Natural killer cell (primary cell): Measurements from ENCODE around the gene NPPB. TPM values are rescaled to one million over a fixed set of nuclear protein-coding genes. Genes with fewer than 3 reads are reported as not detected.

Experiments used
- ATAC-seq, 3 donors: fragments of 150-1000 bp in 2 of 3; fragments of 200-7000 bp in 1 of 3; cut with Tn5 transposase; 1 replicate in 1 of 3; 2 replicates in 2 of 3; pipeline ENCODE4 v1.10.0; 2021; ENCODE audit warnings: mild to moderate bottlenecking in 2 of 3, moderate library complexity in 2 of 3
- DNase-seq, 2 donors: peaks; one replicate each; pipeline versions ENCODE4 v3.0.0 to v3.0.0-alpha.2; 2013 to 2021; ENCODE audit warnings: mixed read lengths in 1 of 2
- H3K27ac ChIP-seq: one replicate; pipeline ENCODE4 v1.5.1; 2013; ENCODE audit warnings: mild to moderate bottlenecking, low read length
- H3K27me3 ChIP-seq: one replicate; pipeline ENCODE4 v1.6.1; 2013; ENCODE audit warnings: low read length; ENCODE audit not compliant: control insufficient read depth, insufficient read depth
- H3K36me3 ChIP-seq: one replicate; pipeline ENCODE4 v1.6.1; 2013; ENCODE audit warnings: low read length; ENCODE audit not compliant: control insufficient read depth, insufficient read depth
- H3K4me1 ChIP-seq: one replicate; pipeline ENCODE4 v1.6.1; 2013; ENCODE audit warnings: low read length; ENCODE audit not compliant: control insufficient read depth, insufficient read depth
- H3K4me3 ChIP-seq: one replicate; pipeline ENCODE4 v1.5.1; 2013; ENCODE audit warnings: low read length
- H3K9me3 ChIP-seq: one replicate; pipeline ENCODE4 v1.6.1; 2013; ENCODE audit warnings: low read length; ENCODE audit not compliant: control insufficient read depth, insufficient read depth
- H3K27ac Mint-ChIP-seq, 2 donors: one replicate each; pipeline ENCODE4 v1.8.0; 2022; ENCODE audit warnings: mild to moderate bottlenecking in 2 of 2, mixed read lengths in 2 of 2, moderate library complexity in 1 of 2
- H3K27me3 Mint-ChIP-seq, 2 donors: one replicate each; pipeline ENCODE4 v1.8.0; 2022; ENCODE audit warnings: low read depth in 2 of 2, mixed read lengths in 2 of 2
- H3K36me3 Mint-ChIP-seq: one replicate; pipeline ENCODE4 v1.8.0; 2022; ENCODE audit warnings: mixed read lengths
- H3K4me1 Mint-ChIP-seq, 2 donors: one replicate each; pipeline ENCODE4 v1.8.0; 2022; ENCODE audit warnings: mixed read lengths in 2 of 2
- H3K4me3 Mint-ChIP-seq: one replicate; pipeline ENCODE4 v1.8.0; 2022; ENCODE audit warnings: mild to moderate bottlenecking, moderate library complexity, mixed read lengths
- H3K9me3 Mint-ChIP-seq, 2 donors: one replicate each; pipeline ENCODE4 v1.8.0; 2022; ENCODE audit warnings: mixed read lengths in 2 of 2
- WGBS: methylation state at CpG from one replicate; pipeline ENCODE4 v1.1.7; 2013; ENCODE audit warnings: missing lambda C conversion rate; ENCODE audit not compliant: insufficient coverage; 5-methylcytosine and 5-hydroxymethylcytosine counted together
- intact Hi-C: fragments of 100-400 bp; cut with micrococcal nuclease; formaldehyde crosslinking; loops from one replicate; pipeline ENCODE4 v1.14.2; 2022
- total RNA-seq, 4 donors: library from RNA; stranded (reverse); fragments of 120-200 nt in 1 of 4; gene quantifications; one replicate each; pipeline versions ENCODE4 v1.2.3 to v1.2.4, GENCODE V29; 2013 to 2022
- TF ChIP-seq, protein P1 (sequence below): fragments of 200-600 bp; IDR thresholded peaks from one replicate; pipeline ENCODE4 v1.8.0; 2022; ENCODE audit warnings: antibody characterized with exemption

NPPB gene
- total RNA-seq, 3 donors from 2014 or later (not counting 1 experiment from before 2014, with no cell fraction given) = not detected

DNA sequence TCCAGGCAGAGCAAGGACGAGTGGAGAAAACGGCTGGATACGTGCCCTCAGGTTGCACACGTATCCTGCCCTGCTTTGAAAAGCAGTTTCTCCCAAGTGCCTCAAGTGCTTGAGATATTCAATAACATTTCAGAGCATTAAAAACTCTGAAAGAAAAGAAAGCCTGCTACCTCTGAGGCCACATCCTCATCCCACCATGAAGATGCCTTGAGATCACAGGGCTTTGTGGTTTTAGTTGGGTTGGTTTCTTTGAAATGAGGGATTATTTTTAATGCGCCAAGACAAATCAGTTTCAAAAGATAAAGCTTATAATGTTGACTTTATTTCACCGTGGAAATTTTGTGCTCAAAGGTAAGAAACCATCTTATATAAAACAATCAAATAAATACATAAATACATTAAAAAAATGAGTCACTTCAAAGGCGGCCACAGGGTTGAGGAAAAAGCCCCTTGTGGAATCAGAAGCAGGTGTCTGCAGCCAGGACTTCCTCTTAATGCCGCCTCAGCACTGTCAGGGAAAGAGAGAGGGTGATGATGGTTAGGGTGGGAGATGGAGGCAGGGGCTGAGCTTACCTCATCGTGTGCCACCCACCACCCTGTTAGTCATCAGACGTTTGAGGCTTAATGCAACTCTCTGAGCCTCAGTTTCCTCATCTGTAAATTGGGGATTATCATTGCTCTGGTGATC, 1.4 kb downstream of the NPPB start:
- no peak overlapping the region for H3K4me3 Mint-ChIP-seq
- Histone ChIP-seq H3K4me1 (no peaks in the 10 kb centered on the region), H3K4me3 (no peak overlapping the region), H3K27ac (no peak overlapping the region), H3K36me3 (no peaks in the 10 kb centered on the region), H3K27me3 (peaks cover 28% of the 10 kb centered on the region), H3K9me3 (no peaks in the 10 kb centered on the region)
- peaks cover 24 to 38% of the 10 kb centered on the region in 2 donors for H3K27me3 Mint-ChIP-seq
- TF ChIP-seq, protein P1, sequence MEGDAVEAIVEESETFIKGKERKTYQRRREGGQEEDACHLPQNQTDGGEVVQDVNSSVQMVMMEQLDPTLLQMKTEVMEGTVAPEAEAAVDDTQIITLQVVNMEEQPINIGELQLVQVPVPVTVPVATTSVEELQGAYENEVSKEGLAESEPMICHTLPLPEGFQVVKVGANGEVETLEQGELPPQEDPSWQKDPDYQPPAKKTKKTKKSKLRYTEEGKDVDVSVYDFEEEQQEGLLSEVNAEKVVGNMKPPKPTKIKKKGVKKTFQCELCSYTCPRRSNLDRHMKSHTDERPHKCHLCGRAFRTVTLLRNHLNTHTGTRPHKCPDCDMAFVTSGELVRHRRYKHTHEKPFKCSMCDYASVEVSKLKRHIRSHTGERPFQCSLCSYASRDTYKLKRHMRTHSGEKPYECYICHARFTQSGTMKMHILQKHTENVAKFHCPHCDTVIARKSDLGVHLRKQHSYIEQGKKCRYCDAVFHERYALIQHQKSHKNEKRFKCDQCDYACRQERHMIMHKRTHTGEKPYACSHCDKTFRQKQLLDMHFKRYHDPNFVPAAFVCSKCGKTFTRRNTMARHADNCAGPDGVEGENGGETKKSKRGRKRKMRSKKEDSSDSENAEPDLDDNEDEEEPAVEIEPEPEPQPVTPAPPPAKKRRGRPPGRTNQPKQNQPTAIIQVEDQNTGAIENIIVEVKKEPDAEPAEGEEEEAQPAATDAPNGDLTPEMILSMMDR = no peak
- no peak overlapping the region for H3K27ac Mint-ChIP-seq
- WGBS = 39% methylated on average over 9 of the region's 10 CpGs
- H3K4me1 Mint-ChIP-seq = no peaks in the 10 kb centered on the region
- intact Hi-C loops = no loop called here
- DNase-seq (no peak), ATAC-seq (no peak)
- no peaks in the 10 kb centered on the region for H3K9me3 Mint-ChIP-seq
- no peaks in the 10 kb centered on the region for H3K36me3 Mint-ChIP-seq

DNA sequence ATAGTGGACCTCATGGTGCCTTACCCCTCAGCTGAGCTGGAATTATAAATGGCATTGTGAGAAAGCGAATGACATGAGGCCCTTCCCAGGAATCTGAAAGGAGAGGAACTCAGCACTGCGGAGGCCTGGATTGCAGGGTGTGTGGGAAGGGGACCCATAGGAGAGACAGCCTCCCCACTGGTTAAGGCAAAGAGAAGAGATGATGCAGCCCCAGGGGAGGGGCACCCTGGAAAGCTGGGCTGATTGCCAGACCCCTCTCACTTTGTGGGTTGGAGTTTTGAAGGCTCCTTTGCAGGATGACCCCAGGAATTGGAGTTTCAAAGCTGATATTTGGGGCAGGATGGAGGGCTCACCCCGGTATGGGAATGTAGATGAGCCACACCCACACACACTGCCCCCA, 2.0 kb downstream of the NPPB start:
- WGBS = 92% methylated on average over 2 of the region's 3 CpGs
- Mint-ChIP-seq H3K4me1 (no peaks in the 10 kb centered on the region), H3K36me3 (no peaks in the 10 kb centered on the region), H3K27me3 (peaks cover 22 to 34% of the 10 kb centered on the region in 2 donors), H3K9me3 (no peaks in the 10 kb centered on the region), H3K27ac (no peak overlapping the region), H3K4me3 (no peak overlapping the region)
- ATAC-seq = no peak
- intact Hi-C loops = no loop called here
- TF ChIP-seq, protein P1 = no peak
- H3K27ac ChIP-seq = no peak overlapping the region
- H3K9me3 ChIP-seq = no peaks in the 10 kb centered on the region
- no peak for DNase-seq
- no peaks in the 10 kb centered on the region for H3K36me3 ChIP-seq
- no peak overlapping the region for H3K4me3 ChIP-seq
- no peaks in the 10 kb centered on the region for H3K4me1 ChIP-seq
- H3K27me3 ChIP-seq = peaks cover 28% of the 10 kb centered on the region

DNA sequence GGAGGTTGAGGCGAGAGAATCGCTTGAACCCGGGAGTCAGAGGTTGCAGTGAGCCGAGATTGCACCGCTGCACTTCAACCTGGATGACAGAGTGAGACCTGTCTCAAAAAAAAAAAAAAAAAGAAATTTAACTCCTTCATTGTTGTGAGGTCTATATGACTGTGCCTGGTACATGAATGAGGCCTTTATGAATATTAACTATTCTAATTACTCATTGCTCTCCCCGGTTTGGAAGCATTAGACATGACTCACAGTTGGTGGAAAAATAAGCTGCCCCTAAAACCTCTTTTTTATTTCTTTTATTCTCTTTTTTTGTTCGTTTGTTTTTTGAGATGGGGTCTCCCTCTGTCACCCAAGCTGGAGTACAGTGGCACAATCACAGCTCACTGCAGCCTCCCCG, 3.3 kb downstream of the NPPB start:
- Mint-ChIP-seq H3K4me1 (no peaks in the 10 kb centered on the region), H3K27ac (no peak overlapping the region), H3K4me3 (no peak overlapping the region), H3K36me3 (no peaks in the 10 kb centered on the region), H3K9me3 (no peaks in the 10 kb centered on the region), H3K27me3 (peaks cover 15 to 26% of the 10 kb centered on the region in 2 donors)
- no peak overlapping the region for H3K4me3 ChIP-seq
- DNase-seq (no peak), ATAC-seq (no peak)
- intact Hi-C loops = no loop called here
- peaks cover 26% of the 10 kb centered on the region for H3K27me3 ChIP-seq
- H3K36me3 ChIP-seq = no peaks in the 10 kb centered on the region
- no peak overlapping the region for H3K27ac ChIP-seq
- TF ChIP-seq, protein P1 = no peak
- no peaks in the 10 kb centered on the region for H3K4me1 ChIP-seq
- H3K9me3 ChIP-seq = no peaks in the 10 kb centered on the region
- WGBS = 92% methylated on average over 5 of the region's 8 CpGs

DNA sequence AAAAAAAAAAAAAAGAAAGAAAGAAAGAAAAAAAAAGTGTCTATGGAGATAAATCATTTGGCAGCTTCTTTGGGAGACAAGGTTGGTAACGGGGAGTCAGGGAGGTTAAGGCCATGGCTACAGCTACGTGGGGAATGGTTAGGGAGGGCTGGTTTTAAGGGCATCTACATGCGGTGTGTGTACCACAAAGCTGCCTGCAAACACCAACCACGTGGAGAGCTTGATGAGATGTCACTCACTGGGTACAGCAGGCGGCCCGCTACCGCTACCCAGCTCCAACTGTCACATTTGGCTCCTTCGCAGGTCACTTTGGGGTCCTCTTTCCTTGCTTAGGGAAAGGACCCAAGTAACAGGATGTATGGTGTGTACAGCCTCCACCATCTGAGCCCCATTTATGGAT, 4.2 kb downstream of the NPPB start:
- WGBS = 44% methylated on average over 8 of the region's 8 CpGs
- intact Hi-C loops = no loop called here
- peaks cover 18% of the 10 kb centered on the region for H3K27me3 ChIP-seq
- H3K4me3 ChIP-seq = no peak overlapping the region
- Mint-ChIP-seq H3K27ac (no peak overlapping the region), H3K36me3 (no peaks in the 10 kb centered on the region), H3K27me3 (peaks cover 7 to 17% of the 10 kb centered on the region in 2 donors), H3K4me1 (no peaks in the 10 kb centered on the region), H3K4me3 (no peak overlapping the region), H3K9me3 (no peaks in the 10 kb centered on the region)
- no peaks in the 10 kb centered on the region for H3K9me3 ChIP-seq
- DNase-seq = no peak
- no peaks in the 10 kb centered on the region for H3K4me1 ChIP-seq
- no peak for ATAC-seq
- no peak overlapping the region for H3K27ac ChIP-seq
- no peaks in the 10 kb centered on the region for H3K36me3 ChIP-seq
- TF ChIP-seq, protein P1 = no peak
